ENCODE measurements around the gene PGM5. TPM values are rescaled to one million over a fixed set of nuclear protein-coding genes. Genes with fewer than 3 reads are reported as not detected.

The PGM5 gene
- total and polyA plus RNA-seq, 5 donors: 126 to 485 (median 342) TPM

DNA sequence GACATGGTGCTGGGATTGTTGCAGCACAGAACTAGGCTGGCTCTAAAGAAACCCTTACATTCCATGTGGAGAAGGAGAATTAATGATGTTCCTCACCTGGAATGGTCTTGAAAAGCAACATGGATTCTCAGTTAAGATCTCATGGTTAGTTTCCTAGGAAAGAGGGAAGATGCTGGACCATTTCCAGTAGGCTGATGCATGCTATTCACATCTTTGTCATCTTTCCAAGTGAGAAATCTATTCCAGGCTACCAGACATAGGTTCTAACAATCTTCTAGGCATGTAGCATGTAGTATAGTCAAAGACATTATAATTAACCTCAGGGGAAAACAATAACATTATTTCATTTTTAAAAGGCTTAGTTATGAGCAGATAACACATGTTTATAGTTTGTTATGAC, 139.9 kb downstream of the PGM5 start:
- Histone ChIP-seq H3K27ac (ENCODE audit: low read length) (no peak overlapping the region), H3K4me1 (ENCODE audit: control insufficient read depth, insufficient read depth, low read length) (peaks cover 20% of the 10 kb centered on the region)
- intact Hi-C loops (cut with DNase I): no loop called here

DNA sequence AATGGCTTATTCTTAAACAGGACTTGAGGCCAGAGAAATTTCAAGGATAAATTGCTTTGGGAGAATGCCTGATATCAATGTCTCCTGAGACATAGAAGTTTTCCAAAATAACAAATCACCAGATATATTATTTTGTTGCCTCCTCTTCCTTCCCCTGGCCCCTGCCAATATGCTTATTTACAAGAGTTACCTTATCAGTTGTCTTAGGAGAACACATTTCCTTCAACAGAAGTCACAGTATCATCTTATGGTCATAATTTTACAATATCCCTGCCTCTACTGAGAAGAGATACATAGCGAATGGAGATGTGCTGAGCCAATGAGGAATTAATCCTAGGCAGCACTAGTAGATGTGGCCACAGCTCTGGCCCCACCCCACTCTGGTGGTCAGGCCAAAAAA, 141.2 kb downstream of the PGM5 start:
- intact Hi-C loops (cut with DNase I): no loop called here
- Histone ChIP-seq H3K4me1 (ENCODE audit: control insufficient read depth, insufficient read depth, low read length) (peaks cover 17% of the 10 kb centered on the region), H3K9me3 (ENCODE audit: control insufficient read depth, low read length) (no peaks in the 10 kb centered on the region), H3K27me3 (ENCODE audit: control insufficient read depth, insufficient read depth) (no peaks in the 10 kb centered on the region), H3K27ac (ENCODE audit: low read length) (peak overlapping the region; percentile 24), H3K4me3 (ENCODE audit: low read length) (no peak overlapping the region)
- ATAC-seq (no peak), DNase-seq (no peak)
- WGBS: 54% methylated on average over 1 of the region's 1 CpG

More for the DNA sequence above, 139.9 kb downstream of the PGM5 start:
- DNase-seq (no peak), ATAC-seq (no peak)
- H3K9me3 ChIP-seq (ENCODE audit: control insufficient read depth, low read length): no peaks in the 10 kb centered on the region
- H3K27me3 ChIP-seq (ENCODE audit: control insufficient read depth, insufficient read depth): no peaks in the 10 kb centered on the region
- no peak overlapping the region for H3K4me3 ChIP-seq (ENCODE audit: low read length)

DNA sequence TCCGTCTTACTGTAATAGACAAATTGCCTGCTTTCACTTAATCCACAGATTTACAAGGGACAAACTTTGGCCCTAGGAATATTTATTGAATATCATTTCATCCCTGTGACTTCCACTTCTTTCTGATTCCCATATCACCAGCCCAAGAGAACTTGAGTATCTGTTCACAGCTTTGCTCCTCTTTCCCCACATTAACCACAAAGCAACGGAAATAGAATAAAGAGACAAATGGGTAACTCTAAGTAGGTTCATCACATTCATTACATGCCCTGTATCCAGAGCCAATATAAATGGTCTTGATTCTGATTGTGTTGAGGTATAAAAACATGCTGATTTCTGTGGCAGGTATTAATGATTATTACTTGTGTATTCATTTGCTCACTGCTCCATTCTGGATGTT, 142.4 kb downstream of the PGM5 start:
- WGBS: 91% methylated on average over 2 of the region's 2 CpGs
- Histone ChIP-seq H3K27me3 (ENCODE audit: control insufficient read depth, insufficient read depth) (no peaks in the 10 kb centered on the region), H3K9me3 (ENCODE audit: control insufficient read depth, low read length) (no peaks in the 10 kb centered on the region), H3K27ac (ENCODE audit: low read length) (peak overlapping the region; percentile 41), H3K4me3 (ENCODE audit: low read length) (no peak overlapping the region), H3K4me1 (ENCODE audit: control insufficient read depth, insufficient read depth, low read length) (peaks cover 15% of the 10 kb centered on the region)
- DNase-seq (no peak), ATAC-seq (no peak)
- intact Hi-C loops (cut with DNase I): no loop called here

DNA sequence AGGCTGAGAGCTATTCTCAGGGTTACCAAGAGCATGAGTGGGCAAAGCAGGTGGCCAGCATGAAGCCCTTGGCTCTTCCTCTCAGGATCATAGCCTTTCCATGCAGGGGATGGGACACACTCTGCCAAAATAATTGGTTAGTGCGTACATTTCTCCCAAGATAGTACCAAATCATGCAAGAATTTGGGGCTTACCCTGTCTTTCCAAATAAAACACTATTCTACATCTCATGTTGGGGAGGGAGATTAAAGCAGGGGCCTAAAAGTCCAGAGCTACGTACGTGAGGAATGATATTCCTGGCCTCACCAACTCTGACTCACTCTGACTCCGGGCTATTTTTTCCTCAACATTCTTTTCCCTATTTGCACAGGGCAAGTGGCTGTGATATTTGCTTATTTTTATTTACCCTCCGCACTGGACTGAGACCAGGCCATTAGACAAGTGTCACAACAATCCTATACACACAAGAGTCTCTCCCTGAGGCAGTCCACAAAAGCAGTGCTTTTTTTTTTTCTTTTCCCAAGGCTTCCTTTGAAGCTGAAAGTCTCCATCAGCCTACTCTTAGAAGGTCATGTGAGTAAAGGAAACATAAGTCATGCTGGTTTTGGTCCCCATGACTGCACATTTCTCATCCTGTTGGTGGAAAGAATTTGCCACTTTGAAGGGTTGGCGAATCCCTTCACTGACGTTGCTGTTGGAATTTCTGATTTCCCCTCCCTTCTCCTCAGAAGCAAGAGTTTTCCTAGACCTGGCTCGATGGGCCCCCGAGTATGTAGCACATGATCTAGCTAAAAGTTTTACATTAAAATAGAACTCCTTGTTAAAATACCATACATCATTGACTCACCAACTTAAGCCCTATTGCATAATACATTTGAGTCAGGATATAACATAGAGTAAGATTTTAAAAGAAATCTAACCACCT, 144.3 kb downstream of the PGM5 start:
- Histone ChIP-seq H3K9me3 (ENCODE audit: control insufficient read depth, low read length) (no peaks in the 10 kb centered on the region), H3K27ac (ENCODE audit: low read length) (peak overlapping the region; percentile 100), H3K4me1 (ENCODE audit: control insufficient read depth, insufficient read depth, low read length) (peaks cover 16% of the 10 kb centered on the region), H3K27me3 (ENCODE audit: control insufficient read depth, insufficient read depth) (no peaks in the 10 kb centered on the region), H3K4me3 (ENCODE audit: low read length) (no peak overlapping the region)
- 61% methylated on average over 9 of the region's 9 CpGs for WGBS
- intact Hi-C loops (cut with DNase I): no loop called here
- ATAC-seq (peak; percentile 73 to 76), DNase-seq (no peak)

DNA sequence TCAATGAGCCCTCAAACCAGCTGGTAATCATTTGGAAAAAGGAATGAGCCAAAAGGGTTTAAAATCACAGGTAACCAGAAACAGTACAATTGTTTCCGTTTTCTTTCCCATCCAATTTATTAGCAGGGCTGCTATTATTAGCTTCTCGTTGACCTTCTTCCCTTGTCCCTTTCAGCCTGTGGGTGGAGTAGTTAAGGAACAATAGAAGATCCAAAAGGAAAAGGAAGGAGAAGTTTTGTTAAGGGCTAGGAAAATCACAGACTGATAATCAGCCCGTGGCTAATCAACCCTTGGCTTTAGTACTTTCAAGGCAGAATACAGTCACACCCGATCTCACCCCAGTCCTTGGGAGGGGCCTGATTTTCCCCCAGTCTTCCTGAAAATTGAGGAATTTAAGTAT, 145.9 kb downstream of the PGM5 start:
- WGBS: 32% methylated on average over 4 of the region's 4 CpGs
- intact Hi-C loops (cut with DNase I): no loop called here
- H3K27me3 ChIP-seq (ENCODE audit: control insufficient read depth, insufficient read depth): no peaks in the 10 kb centered on the region
- no peaks in the 10 kb centered on the region for H3K9me3 ChIP-seq (ENCODE audit: control insufficient read depth, low read length)
- H3K4me1 ChIP-seq (ENCODE audit: control insufficient read depth, insufficient read depth, low read length): peaks cover 13% of the 10 kb centered on the region
- ATAC-seq (peak in 1 of 2 donors; percentile 64), DNase-seq (no peak)
- H3K27ac ChIP-seq (ENCODE audit: low read length): peak overlapping the region; percentile 80
- H3K4me3 ChIP-seq (ENCODE audit: low read length): no peak overlapping the region

DNA sequence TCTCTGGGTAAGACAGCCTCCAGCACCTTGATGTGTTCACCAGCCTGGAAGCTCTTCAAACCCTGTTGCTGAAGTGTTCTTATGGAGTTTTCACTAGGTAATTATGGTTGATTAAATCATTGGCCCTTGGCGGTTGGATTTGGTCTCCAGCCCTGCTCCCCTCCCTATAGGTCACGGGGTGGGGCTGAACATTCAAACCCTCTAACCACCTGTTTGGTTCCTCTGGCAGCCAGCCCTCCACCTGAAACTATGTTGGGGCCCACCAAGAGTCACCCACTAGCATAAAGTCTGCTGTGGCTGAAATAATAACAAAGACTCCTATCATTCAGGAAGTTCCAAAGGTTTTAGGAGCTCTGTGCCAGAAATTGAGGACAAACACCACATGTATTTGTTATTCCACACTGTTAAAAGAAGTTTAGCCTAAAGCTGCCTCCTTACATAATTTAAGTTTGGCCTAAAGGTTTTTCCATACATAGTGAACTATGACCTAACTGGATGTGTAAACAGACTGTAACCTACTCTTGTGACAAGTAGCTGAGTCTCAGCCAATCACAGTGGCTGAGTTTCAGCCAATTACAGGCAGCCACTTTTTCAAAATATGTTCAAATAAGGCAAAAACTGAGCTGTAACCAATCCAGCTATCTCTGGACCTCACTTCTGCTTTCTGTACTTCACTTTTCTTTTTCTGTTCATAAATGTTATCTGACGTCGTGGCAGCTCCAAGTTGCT, 149.4 kb downstream of the PGM5 start:
- intact Hi-C loops (cut with DNase I): no loop called here
- H3K4me1 ChIP-seq (ENCODE audit: control insufficient read depth, insufficient read depth, low read length): peaks cover 5% of the 10 kb centered on the region
- peak; percentile 22 to 41 for ATAC-seq

DNA sequence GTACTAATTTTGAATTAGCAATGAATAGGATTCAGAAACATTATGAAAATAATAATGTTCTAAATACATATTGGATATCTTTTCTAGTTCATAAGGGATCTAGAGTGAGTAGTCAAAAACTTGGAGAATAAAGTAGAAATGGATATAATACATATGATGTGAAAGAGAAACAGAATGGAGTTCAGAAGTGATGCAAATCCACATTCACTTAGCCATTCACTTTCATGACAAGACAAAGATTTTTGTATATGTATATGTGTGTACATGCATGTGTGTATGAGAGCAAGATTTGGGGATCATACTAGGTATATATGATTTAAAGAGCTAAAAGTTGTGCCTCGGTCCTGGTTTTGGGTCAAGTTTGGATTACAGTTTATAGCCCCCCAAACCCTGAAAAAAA, 150.1 kb downstream of the PGM5 start:
- Histone ChIP-seq H3K4me3 (ENCODE audit: low read length) (no peak overlapping the region), H3K9me3 (ENCODE audit: control insufficient read depth, low read length) (no peaks in the 10 kb centered on the region), H3K4me1 (ENCODE audit: control insufficient read depth, insufficient read depth, low read length) (peaks cover 5% of the 10 kb centered on the region), H3K27ac (ENCODE audit: low read length) (no peak overlapping the region), H3K27me3 (ENCODE audit: control insufficient read depth, insufficient read depth) (no peaks in the 10 kb centered on the region)
- DNase-seq (no peak), ATAC-seq (no peak)
- intact Hi-C loops (cut with DNase I): no loop called here
- 83% methylated on average over 1 of the region's 1 CpG for WGBS

More for the DNA sequence above, 149.4 kb downstream of the PGM5 start:
- Histone ChIP-seq H3K27me3 (ENCODE audit: control insufficient read depth, insufficient read depth) (no peaks in the 10 kb centered on the region), H3K4me3 (ENCODE audit: low read length) (no peak overlapping the region), H3K27ac (ENCODE audit: low read length) (peak overlapping the region; percentile 61), H3K9me3 (ENCODE audit: control insufficient read depth, low read length) (no peaks in the 10 kb centered on the region)
- DNase-seq: peak in 1 of 3 donors; percentile 61
- WGBS: 55% methylated on average over 4 of the region's 4 CpGs

DNA sequence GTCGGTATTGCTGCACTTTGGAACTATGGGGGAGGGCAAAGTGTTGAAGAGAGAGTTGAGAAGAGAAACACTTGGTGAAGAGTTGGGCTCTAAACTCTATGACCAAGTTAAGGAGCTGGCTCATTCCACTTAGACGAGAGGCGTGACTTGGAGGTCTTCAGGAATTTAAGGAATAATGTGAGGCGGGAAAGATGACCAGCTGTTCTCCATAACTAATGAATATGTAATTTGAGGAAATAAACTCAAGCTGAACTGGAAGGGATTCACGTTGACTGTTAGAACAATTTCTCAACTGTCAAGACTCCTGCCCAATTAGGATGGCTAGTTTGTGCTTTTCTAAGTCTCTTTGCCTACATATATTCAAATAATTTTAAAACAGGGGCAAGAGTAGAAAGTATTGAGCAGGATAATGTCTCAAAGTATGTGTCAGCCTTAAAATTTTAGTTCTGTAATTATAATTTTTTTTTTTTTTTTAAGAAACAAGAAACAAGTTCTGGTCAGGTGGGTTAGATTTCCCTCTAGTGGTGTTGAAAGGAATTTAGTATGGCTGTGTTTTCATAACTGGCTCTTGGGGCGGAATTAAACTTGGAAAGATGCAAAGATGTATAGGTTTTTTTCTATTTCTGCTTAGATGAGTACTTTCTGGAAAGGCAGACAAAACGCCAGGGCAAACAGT, 150.9 kb downstream of the PGM5 start:
- H3K27me3 ChIP-seq (ENCODE audit: control insufficient read depth, insufficient read depth): no peaks in the 10 kb centered on the region
- WGBS: 32% methylated on average over 7 of the region's 7 CpGs
- peak; percentile 60 to 82 for ATAC-seq
- DNase-seq: no peak
- no peaks in the 10 kb centered on the region for H3K9me3 ChIP-seq (ENCODE audit: control insufficient read depth, low read length)
- no peak overlapping the region for H3K4me3 ChIP-seq (ENCODE audit: low read length)
- intact Hi-C loops (cut with DNase I): no loop called here
- H3K27ac ChIP-seq (ENCODE audit: low read length): no peak overlapping the region
- peaks cover 5% of the 10 kb centered on the region for H3K4me1 ChIP-seq (ENCODE audit: control insufficient read depth, insufficient read depth, low read length)

DNA sequence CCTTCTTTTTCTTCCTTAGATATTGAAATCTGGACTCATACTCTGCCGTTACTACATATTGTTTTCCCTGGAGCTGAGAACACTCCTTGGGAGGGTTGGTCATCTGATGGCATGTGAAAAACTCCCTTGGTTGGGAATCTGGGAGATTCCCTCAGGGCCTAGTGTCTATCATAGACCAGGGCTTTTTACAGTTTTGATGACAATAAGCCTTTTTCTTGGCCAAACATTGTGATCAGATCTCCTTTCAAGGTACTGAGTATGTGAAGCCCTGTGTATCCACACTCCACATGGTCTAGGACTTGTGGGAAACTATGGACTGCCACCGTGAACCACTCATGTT, 151.4 kb downstream of the PGM5 start:
- no peaks in the 10 kb centered on the region for H3K9me3 ChIP-seq (ENCODE audit: control insufficient read depth, low read length)
- no peak for DNase-seq
- 53% methylated on average over 2 of the region's 2 CpGs for WGBS
- H3K27ac ChIP-seq (ENCODE audit: low read length): peak overlapping the region; percentile 64
- peaks cover 5% of the 10 kb centered on the region for H3K4me1 ChIP-seq (ENCODE audit: control insufficient read depth, insufficient read depth, low read length)
- H3K27me3 ChIP-seq (ENCODE audit: control insufficient read depth, insufficient read depth): no peaks in the 10 kb centered on the region
- ATAC-seq: peak in 1 of 2 donors; percentile 10
- intact Hi-C loops (cut with DNase I): no loop called here
- H3K4me3 ChIP-seq (ENCODE audit: low read length): no peak overlapping the region

DNA sequence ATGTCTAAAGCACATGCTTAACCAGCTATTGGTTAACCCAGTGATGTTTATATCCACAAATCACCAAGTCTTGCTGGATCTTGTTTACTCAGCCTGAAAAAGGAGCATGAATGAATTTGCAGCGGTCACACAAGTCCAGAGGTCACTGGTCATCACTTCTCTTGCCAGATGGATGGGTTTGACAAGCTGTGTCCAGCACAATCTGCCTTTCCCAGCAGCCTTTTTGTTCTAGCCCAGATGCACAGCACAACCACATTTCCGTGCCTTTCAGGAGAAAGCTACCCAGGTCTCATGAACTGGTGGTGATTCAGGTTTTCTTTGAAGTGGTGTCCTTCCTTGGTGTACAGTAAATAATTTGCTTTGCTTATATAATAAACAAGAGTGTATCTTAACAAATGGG, 152.1 kb downstream of the PGM5 start:
- no peaks in the 10 kb centered on the region for H3K27me3 ChIP-seq (ENCODE audit: control insufficient read depth, insufficient read depth)
- ATAC-seq (no peak), DNase-seq (no peak)
- WGBS: 66% methylated on average over 2 of the region's 2 CpGs
- H3K4me3 ChIP-seq (ENCODE audit: low read length): no peak overlapping the region
- intact Hi-C loops (cut with DNase I): no loop called here
- no peak overlapping the region for H3K27ac ChIP-seq (ENCODE audit: low read length)
- peaks cover 5% of the 10 kb centered on the region for H3K4me1 ChIP-seq (ENCODE audit: control insufficient read depth, insufficient read depth, low read length)
- no peaks in the 10 kb centered on the region for H3K9me3 ChIP-seq (ENCODE audit: control insufficient read depth, low read length)

DNA sequence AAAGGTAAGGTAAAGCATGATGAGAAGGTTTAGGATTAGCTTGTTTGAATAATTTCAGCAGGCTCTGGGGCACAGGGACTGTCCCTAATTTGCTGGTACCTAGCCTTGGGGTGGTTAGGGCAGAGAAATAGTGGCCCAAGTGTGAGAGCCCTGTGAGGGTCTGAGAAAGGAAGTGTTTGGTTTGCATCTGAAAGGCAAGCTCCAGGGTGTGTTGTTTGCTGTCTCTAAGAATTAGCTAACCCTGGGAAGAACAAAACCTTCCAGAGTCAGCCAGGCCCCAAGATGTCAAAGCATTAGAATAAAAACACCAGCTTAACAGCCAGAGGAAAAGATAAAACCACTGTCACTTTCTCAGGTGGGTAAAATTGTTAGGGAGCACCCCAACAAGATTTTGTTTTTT, 153.3 kb downstream of the PGM5 start:
- peak overlapping the region; percentile 12 for H3K27ac ChIP-seq (ENCODE audit: low read length)
- H3K9me3 ChIP-seq (ENCODE audit: control insufficient read depth, low read length): no peaks in the 10 kb centered on the region
- H3K4me3 ChIP-seq (ENCODE audit: low read length): no peak overlapping the region
- ATAC-seq (no peak), DNase-seq (no peak)
- H3K27me3 ChIP-seq (ENCODE audit: control insufficient read depth, insufficient read depth): no peaks in the 10 kb centered on the region
- H3K4me1 ChIP-seq (ENCODE audit: control insufficient read depth, insufficient read depth, low read length): peaks cover 5% of the 10 kb centered on the region
- intact Hi-C loops (cut with DNase I): no loop called here

Data from right cardiac atrium (tissue), 5 donors.